HG02588 (cell line): ENCODE measurements around the gene SLC28A2.
"Not testable (repeated sequence)": the region's sequence is repeated elsewhere in the genome, so short reads cannot be mapped to it uniquely, and the experiment has no call there.

ENCODE experiments used
- ATAC-seq: cut with Tn5 transposase; IDR thresholded peaks from one replicate; pipeline ENCODE4 v1.9.1; 2021; ENCODE audit warnings: mild to moderate bottlenecking, moderate library complexity; ENCODE audit not compliant: unreplicated experiment

The SLC28A2 gene

GRCh38 chr15:45251888-45252287 lies at the start of gene SLC28A2:
TSS of gene SLC28A2 (plus strand) at chr15:45252234. CDS start at chr15:45253216, 982 bp downstream.
- no peak for ATAC-seq

- no peak for ATAC-seq
These were observed 48.9 kb upstream of the SLC28A2 start for GRCh38 chr15:45203182-45203581.

GRCh38 chr15:45205192-45205591 lies 46.8 kb upstream of the SLC28A2 start:
- ATAC-seq: no peak

- no peak for ATAC-seq
These were observed 39.5 kb upstream of the SLC28A2 start for GRCh38 chr15:45212493-45212892.

GRCh38 chr15:45221053-45221599 lies 30.9 kb upstream of the SLC28A2 start:
- ATAC-seq: no peak

- no peak for ATAC-seq
These were observed 30.1 kb upstream of the SLC28A2 start for GRCh38 chr15:45221967-45222366.

GRCh38 chr15:45224621-45225217 lies 27.3 kb upstream of the SLC28A2 start:
- no peak for ATAC-seq

GRCh38 chr15:45225506-45226273 lies 26.3 kb upstream of the SLC28A2 start:
- ATAC-seq: no peak

- no peak for ATAC-seq
These were observed 23.1 kb upstream of the SLC28A2 start for GRCh38 chr15:45228931-45229330.

GRCh38 chr15:45230245-45230965 lies 21.6 kb upstream of the SLC28A2 start:
- no peak for ATAC-seq

- no peak for ATAC-seq
These were observed 20.9 kb upstream of the SLC28A2 start for GRCh38 chr15:45231132-45231531.

GRCh38 chr15:45231864-45232562 lies 20.0 kb upstream of the SLC28A2 start:
- no peak for ATAC-seq

GRCh38 chr15:45234562-45235235 lies 17.3 kb upstream of the SLC28A2 start:
- no peak for ATAC-seq

GRCh38 chr15:45236806-45237205 lies 15.2 kb upstream of the SLC28A2 start:
- not testable (repeated sequence) for ATAC-seq

GRCh38 chr15:45242289-45242688 lies 9.7 kb upstream of the SLC28A2 start:
- no peak for ATAC-seq

- no peak for ATAC-seq
These were observed 2.8 kb upstream of the SLC28A2 start for GRCh38 chr15:45249125-45249780.

- ATAC-seq: no peak
These were observed 1.3 kb downstream of the SLC28A2 start for GRCh38 chr15:45253330-45253729.

GRCh38 chr15:45254405-45254804 lies 2.4 kb downstream of the SLC28A2 start:
- no peak for ATAC-seq

GRCh38 chr15:45254824-45255223 lies 2.8 kb downstream of the SLC28A2 start:
- not testable (repeated sequence) for ATAC-seq

- ATAC-seq: no peak
These were observed 7.8 kb downstream of the SLC28A2 start for GRCh38 chr15:45259796-45260195.
